ENCODE results near the gene CALHM3. TPM values are rescaled to one million over a fixed set of nuclear protein-coding genes. Genes with fewer than 3 reads are reported as not detected.

CALHM3 gene
- total RNA-seq, 3 donors from 2014 or later, result not detected

- intact Hi-C loops (cut with DNase I, micrococcal nuclease), result no loop called here
- no peak for DNase-seq
- Histone ChIP-seq H3K4me1 (ENCODE audit: low read depth) (no peaks in the 10 kb centered on the region), H3K9me3 (no peaks in the 10 kb centered on the region), H3K4me3 (no peak overlapping the region), H3K36me3 (ENCODE audit: low read depth) (no peaks in the 10 kb centered on the region)
- ATAC-seq, result no peak
- no peak for TF ChIP-seq CTCF (IDR thresholded peaks at IDR 0.05)
Measured at GRCh38 chr10:103466734-103467133, 12.3 kb downstream of the CALHM3 start.

GRCh38 chr10:103465411-103466179, 13.4 kb downstream of the CALHM3 start:
- no peak for TF ChIP-seq CTCF (IDR thresholded peaks at IDR 0.05)
- no peak overlapping the region for H3K4me3 ChIP-seq
- ATAC-seq (no peak), DNase-seq (no peak)
- no peaks in the 10 kb centered on the region for H3K4me1 ChIP-seq (ENCODE audit: low read depth)
- H3K36me3 ChIP-seq (ENCODE audit: low read depth), result no peaks in the 10 kb centered on the region
- intact Hi-C loops (cut with DNase I, micrococcal nuclease), result no loop called here
- no peaks in the 10 kb centered on the region for H3K9me3 ChIP-seq

GRCh38 chr10:103463499-103463898, 15.5 kb downstream of the CALHM3 start:
- no peaks in the 10 kb centered on the region for H3K4me1 ChIP-seq (ENCODE audit: low read depth)
- TF ChIP-seq CTCF (IDR thresholded peaks at IDR 0.05), result no peak
- DNase-seq (no peak), ATAC-seq (no peak)
- H3K9me3 ChIP-seq, result no peaks in the 10 kb centered on the region
- H3K36me3 ChIP-seq (ENCODE audit: low read depth), result no peaks in the 10 kb centered on the region
- intact Hi-C loops (cut with DNase I, micrococcal nuclease), result no loop called here
- H3K4me3 ChIP-seq, result no peak overlapping the region

- H3K4me1 ChIP-seq (ENCODE audit: low read depth), result no peaks in the 10 kb centered on the region
- H3K4me3 ChIP-seq, result no peak overlapping the region
- H3K36me3 ChIP-seq (ENCODE audit: low read depth), result no peaks in the 10 kb centered on the region
- no peak for TF ChIP-seq CTCF (IDR thresholded peaks at IDR 0.05)
- intact Hi-C loops (cut with DNase I, micrococcal nuclease), result no loop called here
- no peaks in the 10 kb centered on the region for H3K9me3 ChIP-seq
- no peak for DNase-seq
- ATAC-seq, result no peak
Measured at GRCh38 chr10:103459615-103460014, 19.4 kb downstream of the CALHM3 start.

- Histone ChIP-seq H3K4me3 (no peak within 1 kb of the TSS), H3K4me1 (ENCODE audit: low read depth) (no peaks in the 10 kb centered on the region), H3K9me3 (no peaks in the 10 kb centered on the region), H3K36me3 (ENCODE audit: low read depth) (no peaks in the 10 kb centered on the region)
- TF ChIP-seq CTCF (IDR thresholded peaks at IDR 0.05), result no peak
- intact Hi-C loops (cut with DNase I, micrococcal nuclease), result no loop called here
- DNase-seq (no peak), ATAC-seq (peak; percentile 58)
Measured at GRCh38 chr10:103458720-103459119, 20.3 kb downstream of the CALHM3 start, which contains the start of gene CALHM1. Gene CALHM1, minus strand, starts transcription at chr10:103458900. Its CDS starts 149 bp downstream, at chr10:103458751.
